Vagina (tissue), 2 donors: ENCODE measurements around the gene IFT122.

ENCODE experiments used
- POLR2A ChIP-seq, 2 donors: fragments of 450-650 bp; IDR thresholded peaks; one replicate each; pipeline ENCODE4 v1.6.1; 2017; ENCODE audit warnings: antibody characterized with exemption in 2 of 2, mild to moderate bottlenecking in 2 of 2, moderate library complexity in 2 of 2
- POLR2AphosphoS5 ChIP-seq, 2 donors: sonication (generic); formaldehyde crosslinking; IDR thresholded peaks; one replicate each; pipeline ENCODE4 v1.9.0; 2017; ENCODE audit warnings: antibody characterized with exemption in 2 of 2, mild to moderate bottlenecking in 2 of 2, low read depth in 1 of 2; ENCODE audit not compliant: insufficient read depth in 1 of 2
- TF ChIP-seq, protein P1 (sequence below), 3 experiments: fragments of 450-650 bp in 2 of 3; fragments of 200-600 bp in 1 of 3; sonication (generic) in 1 of 3; IDR thresholded peaks; one replicate each; pipeline ENCODE4 v1.5.1; 2017 to 2019; ENCODE audit warnings: antibody characterized with exemption in 3 of 3, mild to moderate bottlenecking in 2 of 3, moderate library complexity in 2 of 3

DNA sequence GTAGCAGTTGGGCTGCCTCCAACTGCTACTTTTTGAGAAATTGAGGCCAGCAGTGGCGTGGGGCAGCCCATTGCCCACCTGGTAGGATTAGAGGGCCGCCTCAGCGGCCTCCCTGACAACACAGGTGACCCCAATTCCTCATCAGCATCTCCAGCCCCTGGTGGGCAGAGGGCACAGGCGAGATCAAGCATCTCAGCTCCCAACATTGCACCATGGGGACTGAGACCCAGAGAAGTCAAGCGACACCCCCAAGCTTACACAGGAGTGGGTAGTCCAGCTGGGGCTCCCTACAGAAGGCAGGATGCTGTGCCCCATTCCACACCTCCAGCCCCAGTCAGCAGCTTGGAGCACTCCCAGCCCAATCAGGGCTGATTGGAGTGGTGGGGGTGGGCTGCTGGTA, 102.7 kb downstream of the IFT122 start:
- TF ChIP-seq POLR2AphosphoS5 (IDR thresholded peaks at IDR 0.05; ENCODE audit: insufficient read depth in 1 of 2, low read depth in 1 of 2) (no peak), POLR2A (IDR thresholded peaks at IDR 0.05) (no peak)
- TF ChIP-seq, protein P1, sequence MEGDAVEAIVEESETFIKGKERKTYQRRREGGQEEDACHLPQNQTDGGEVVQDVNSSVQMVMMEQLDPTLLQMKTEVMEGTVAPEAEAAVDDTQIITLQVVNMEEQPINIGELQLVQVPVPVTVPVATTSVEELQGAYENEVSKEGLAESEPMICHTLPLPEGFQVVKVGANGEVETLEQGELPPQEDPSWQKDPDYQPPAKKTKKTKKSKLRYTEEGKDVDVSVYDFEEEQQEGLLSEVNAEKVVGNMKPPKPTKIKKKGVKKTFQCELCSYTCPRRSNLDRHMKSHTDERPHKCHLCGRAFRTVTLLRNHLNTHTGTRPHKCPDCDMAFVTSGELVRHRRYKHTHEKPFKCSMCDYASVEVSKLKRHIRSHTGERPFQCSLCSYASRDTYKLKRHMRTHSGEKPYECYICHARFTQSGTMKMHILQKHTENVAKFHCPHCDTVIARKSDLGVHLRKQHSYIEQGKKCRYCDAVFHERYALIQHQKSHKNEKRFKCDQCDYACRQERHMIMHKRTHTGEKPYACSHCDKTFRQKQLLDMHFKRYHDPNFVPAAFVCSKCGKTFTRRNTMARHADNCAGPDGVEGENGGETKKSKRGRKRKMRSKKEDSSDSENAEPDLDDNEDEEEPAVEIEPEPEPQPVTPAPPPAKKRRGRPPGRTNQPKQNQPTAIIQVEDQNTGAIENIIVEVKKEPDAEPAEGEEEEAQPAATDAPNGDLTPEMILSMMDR (IDR thresholded peaks at IDR 0.05): no peak
